ENCODE results near the gene FRY.

- TF ChIP-seq, protein P1, sequence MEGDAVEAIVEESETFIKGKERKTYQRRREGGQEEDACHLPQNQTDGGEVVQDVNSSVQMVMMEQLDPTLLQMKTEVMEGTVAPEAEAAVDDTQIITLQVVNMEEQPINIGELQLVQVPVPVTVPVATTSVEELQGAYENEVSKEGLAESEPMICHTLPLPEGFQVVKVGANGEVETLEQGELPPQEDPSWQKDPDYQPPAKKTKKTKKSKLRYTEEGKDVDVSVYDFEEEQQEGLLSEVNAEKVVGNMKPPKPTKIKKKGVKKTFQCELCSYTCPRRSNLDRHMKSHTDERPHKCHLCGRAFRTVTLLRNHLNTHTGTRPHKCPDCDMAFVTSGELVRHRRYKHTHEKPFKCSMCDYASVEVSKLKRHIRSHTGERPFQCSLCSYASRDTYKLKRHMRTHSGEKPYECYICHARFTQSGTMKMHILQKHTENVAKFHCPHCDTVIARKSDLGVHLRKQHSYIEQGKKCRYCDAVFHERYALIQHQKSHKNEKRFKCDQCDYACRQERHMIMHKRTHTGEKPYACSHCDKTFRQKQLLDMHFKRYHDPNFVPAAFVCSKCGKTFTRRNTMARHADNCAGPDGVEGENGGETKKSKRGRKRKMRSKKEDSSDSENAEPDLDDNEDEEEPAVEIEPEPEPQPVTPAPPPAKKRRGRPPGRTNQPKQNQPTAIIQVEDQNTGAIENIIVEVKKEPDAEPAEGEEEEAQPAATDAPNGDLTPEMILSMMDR (conservative IDR thresholded peaks at IDR 0.05) = no peak
- TF ChIP-seq EZH2 (IDR thresholded peaks at IDR 0.05; ENCODE audit: low read depth) = no peak
Observed at GRCh38 chr13:32315238-32316027, 283.9 kb downstream of the FRY start, which contains the start of the genes BRCA2 and ZAR1L.

Measured in PC-9 (cell line).